SK-N-MC (cell line): ENCODE results near the gene FOXP1.

Source experiments
- DNase-seq: peaks from one replicate; pipeline ENCODE4 v3.0.0-alpha.2; 2011; ENCODE audit warnings: low read depth, low spot score
- H3K27ac ChIP-seq: fragments of 200-600 bp; sonication (generic); 2 replicates; pipeline ENCODE4 v1.5.1; 2016; ENCODE audit warnings: mixed run types
- H3K36me3 ChIP-seq: fragments of 200-600 bp; sonication (generic); 2 replicates; pipeline ENCODE4 v1.6.1; 2017; ENCODE audit warnings: antibody characterized with exemption, low read length, mixed read lengths; ENCODE audit not compliant: insufficient read depth
- H3K4me3 ChIP-seq: fragments of 200-600 bp; sonication (generic); 2 replicates; pipeline ENCODE4 v1.5.1; 2016
- H3K9ac ChIP-seq: fragments of 200-600 bp; sonication (generic); 2 replicates; pipeline ENCODE4 v1.8.0; 2017; ENCODE audit warnings: mixed run types, mixed read lengths; ENCODE audit not compliant: insufficient read length
- H3K9me3 ChIP-seq: fragments of 200-600 bp; sonication (generic); 2 replicates; pipeline ENCODE4 v1.6.1; 2017; ENCODE audit warnings: low read depth, mild to moderate bottlenecking, antibody characterized with exemption, low read length, moderate library complexity, mixed read lengths
- EZH2 ChIP-seq: fragments of 200-600 bp; sonication (generic); IDR thresholded peaks from one replicate; pipeline ENCODE4 v1.6.1; 2017; ENCODE audit warnings: antibody characterized with exemption
- FOXP2 ChIP-seq: optimal IDR thresholded peaks from 2 replicates; pipeline ENCODE3; 2011; ENCODE audit warnings: mild to moderate bottlenecking, moderate library complexity; ENCODE audit not compliant: insufficient read depth; ENCODE audit errors: extremely low read length, control extremely low read depth
- POLR2AphosphoS5 ChIP-seq: IDR thresholded peaks from 2 replicates; pipeline ENCODE4 v1.6.1; 2012; ENCODE audit warnings: mild to moderate bottlenecking, low read depth, low read length, borderline replicate concordance

The FOXP1 gene

DNA sequence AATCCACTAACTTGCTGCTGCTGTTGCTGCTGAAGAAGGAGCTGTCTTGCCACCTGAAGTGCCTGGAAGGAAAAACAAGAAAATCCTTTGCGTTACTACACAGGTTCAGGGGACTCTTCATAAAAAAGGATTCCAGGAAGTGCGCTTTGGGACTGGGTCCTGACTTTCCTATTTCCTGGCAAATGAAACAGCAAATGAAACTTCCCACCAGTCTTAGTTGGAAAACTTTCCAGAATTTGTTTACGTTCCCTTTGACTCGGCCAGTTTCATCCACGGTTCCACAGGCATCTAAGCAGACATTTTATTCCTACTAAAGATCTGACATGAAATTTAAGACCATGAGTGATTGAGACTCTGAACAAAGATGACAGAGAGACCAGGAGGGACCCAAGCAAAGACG lies 471.0 kb downstream of the FOXP1 start:
- no peak for TF ChIP-seq FOXP2
- TF ChIP-seq EZH2 = no peak
- no peak for TF ChIP-seq POLR2AphosphoS5
- no peak overlapping the region for H3K9ac ChIP-seq
- no peak overlapping the region for H3K27ac ChIP-seq
- H3K4me3 ChIP-seq = no peak overlapping the region
- DNase-seq = no peak
- no peaks in the 10 kb centered on the region; the same call in 1 of the 2 replicates for H3K36me3 ChIP-seq
- H3K9me3 ChIP-seq = no peaks in the 10 kb centered on the region

GRCh38 chr3:71111784-71112440 lies 471.6 kb downstream of the FOXP1 start:
- no peaks in the 10 kb centered on the region; the same call in 1 of the 2 replicates for H3K36me3 ChIP-seq
- no peaks in the 10 kb centered on the region for H3K9me3 ChIP-seq
- no peak for DNase-seq
- H3K4me3 ChIP-seq = no peak overlapping the region
- no peak overlapping the region for H3K27ac ChIP-seq
- TF ChIP-seq EZH2 (no peak), FOXP2 (no peak), POLR2AphosphoS5 (no peak)
- H3K9ac ChIP-seq = no peak overlapping the region

- TF ChIP-seq EZH2 (no peak), POLR2AphosphoS5 (no peak), FOXP2 (no peak)
- Histone ChIP-seq H3K9ac (no peak overlapping the region), H3K36me3 (no peaks in the 10 kb centered on the region; the same call in 1 of the 2 replicates), H3K27ac (0 out of 2 replicates have a peak overlapping the region, but pooled peaks have one; percentile 42), H3K4me3 (no peak overlapping the region), H3K9me3 (no peaks in the 10 kb centered on the region)
- no peak for DNase-seq
These were observed 472.9 kb downstream of the FOXP1 start for GRCh38 chr3:71110385-71111222.

DNA sequence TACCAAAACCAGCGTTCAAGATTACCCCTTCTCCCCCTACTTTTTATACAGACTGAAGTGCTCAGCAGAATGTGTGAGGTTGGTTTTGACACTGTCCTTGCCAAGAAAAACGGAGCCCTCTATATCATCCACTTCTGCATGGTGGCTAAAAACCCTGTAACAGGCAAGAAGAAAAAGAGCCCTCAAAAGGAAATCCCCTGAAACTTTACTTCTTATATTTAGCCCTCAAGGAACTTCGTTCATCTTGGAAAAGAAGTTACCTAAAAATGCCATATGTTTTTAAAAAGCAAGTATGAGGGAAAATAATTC lies 473.6 kb downstream of the FOXP1 start:
- no peaks in the 10 kb centered on the region for H3K9me3 ChIP-seq
- H3K36me3 ChIP-seq = no peaks in the 10 kb centered on the region; the same call in 1 of the 2 replicates
- peak overlapping the region; percentile 42; the same call in 1 of the 2 replicates for H3K27ac ChIP-seq
- no peak overlapping the region for H3K4me3 ChIP-seq
- TF ChIP-seq FOXP2 (no peak), EZH2 (no peak), POLR2AphosphoS5 (no peak)
- no peak overlapping the region for H3K9ac ChIP-seq
- no peak for DNase-seq

DNA sequence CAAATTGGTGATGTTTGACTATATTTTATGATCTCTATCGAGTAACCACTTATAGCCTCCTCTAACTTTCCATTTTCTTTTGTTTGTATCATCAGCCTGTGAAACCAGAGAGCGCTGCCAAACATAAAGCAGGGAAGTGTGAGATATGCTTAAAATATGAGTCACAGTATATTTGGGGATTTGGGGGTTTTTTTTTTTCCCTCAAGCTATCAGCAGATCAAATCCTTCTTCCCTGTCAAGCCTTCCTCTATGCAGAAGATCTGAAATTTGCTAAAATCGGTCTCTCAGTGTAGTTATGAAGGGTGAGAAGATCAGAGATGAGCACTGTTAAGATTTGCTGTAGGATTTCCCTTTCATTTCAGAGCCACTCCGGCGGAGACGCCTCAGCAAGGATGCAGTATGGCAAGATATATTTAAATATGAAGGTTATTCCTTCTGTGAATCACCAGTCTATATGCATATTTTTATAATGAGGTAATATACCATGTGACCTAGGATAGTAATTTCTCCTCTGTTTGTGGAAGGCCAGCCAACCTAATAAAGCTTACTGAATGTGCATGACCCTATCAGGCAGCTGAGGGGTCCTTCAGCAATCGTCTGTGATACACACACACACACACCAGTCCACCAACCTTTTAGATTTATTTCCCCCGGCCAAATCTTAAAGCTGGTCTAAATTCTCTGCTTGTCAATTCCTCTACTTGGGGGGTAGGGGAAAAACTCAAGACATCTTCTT lies 474.1 kb downstream of the FOXP1 start:
- Histone ChIP-seq H3K36me3 (no peaks in the 10 kb centered on the region; the same call in 1 of the 2 replicates), H3K4me3 (no peak overlapping the region), H3K27ac (peak overlapping the region; percentile 68; the same call in 1 of the 2 replicates), H3K9ac (no peak overlapping the region), H3K9me3 (no peaks in the 10 kb centered on the region)
- DNase-seq = no peak
- TF ChIP-seq FOXP2 (no peak), EZH2 (no peak)

- H3K27ac ChIP-seq = no peak overlapping the region
- H3K9ac ChIP-seq = no peak overlapping the region
- H3K36me3 ChIP-seq = no peaks in the 10 kb centered on the region; the same call in 1 of the 2 replicates
These were observed 475.6 kb downstream of the FOXP1 start for GRCh38 chr3:71107926-71108325.

DNA sequence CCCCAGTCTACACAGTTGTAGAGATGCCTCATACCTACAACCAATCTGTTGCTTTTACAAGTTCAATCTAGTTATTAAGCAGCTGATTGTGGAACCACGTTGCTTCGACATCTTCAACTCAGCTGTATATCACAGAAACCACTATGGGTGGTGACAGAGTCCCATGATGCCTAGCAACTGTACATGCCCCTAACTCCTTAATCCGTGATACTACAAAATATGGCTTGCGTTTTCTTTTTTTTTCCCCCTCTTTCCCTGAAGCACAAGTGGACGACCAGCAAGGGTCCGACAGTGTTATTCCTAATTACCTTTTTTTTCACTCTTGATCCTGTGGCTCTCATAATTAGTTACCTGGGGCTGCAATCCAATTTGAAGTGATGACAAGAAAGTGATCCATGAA lies 478.6 kb downstream of the FOXP1 start:
- Histone ChIP-seq H3K27ac (no peak overlapping the region), H3K9me3 (no peaks in the 10 kb centered on the region), H3K36me3 (no peaks in the 10 kb centered on the region), H3K9ac (no peak overlapping the region), H3K4me3 (no peak overlapping the region)
- TF ChIP-seq FOXP2 = no peak
- TF ChIP-seq POLR2AphosphoS5 = no peak
- no peak for TF ChIP-seq EZH2
- DNase-seq = no peak

More at GRCh38 chr3:71107926-71108325, 475.6 kb downstream of the FOXP1 start:
- TF ChIP-seq FOXP2 = no peak
- no peak for TF ChIP-seq EZH2
- no peak for DNase-seq
- no peaks in the 10 kb centered on the region for H3K9me3 ChIP-seq
- H3K4me3 ChIP-seq = no peak overlapping the region

DNA sequence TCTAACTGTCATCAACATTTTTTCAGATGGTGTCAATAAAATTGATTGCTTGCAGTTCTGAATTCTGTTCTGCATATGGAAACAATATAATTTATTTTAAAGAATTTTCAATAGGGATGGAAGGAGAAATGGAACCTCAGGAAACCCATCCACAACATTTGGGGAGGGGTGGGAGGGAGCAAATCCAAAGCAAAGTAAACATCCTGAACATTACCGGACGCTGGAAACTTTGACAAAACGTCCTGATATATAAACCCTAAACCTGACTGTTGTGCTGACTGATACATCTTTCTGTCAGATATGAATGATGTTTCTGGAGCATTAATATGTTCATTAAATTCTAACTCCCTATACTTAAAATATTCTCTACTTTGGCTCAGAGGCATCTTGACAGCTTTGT lies 479.0 kb downstream of the FOXP1 start:
- no peaks in the 10 kb centered on the region for H3K36me3 ChIP-seq
- H3K4me3 ChIP-seq = no peak overlapping the region
- H3K9ac ChIP-seq = no peak overlapping the region
- H3K9me3 ChIP-seq = no peaks in the 10 kb centered on the region
- DNase-seq = no peak
- TF ChIP-seq FOXP2 (no peak), EZH2 (no peak), POLR2AphosphoS5 (no peak)
- H3K27ac ChIP-seq = no peak overlapping the region
